ENCODE results near the gene ADARB2. TPM values are rescaled to one million over a fixed set of nuclear protein-coding genes. Genes with fewer than 3 reads are reported as not detected.
"Not testable (repeated sequence)": the region's sequence is repeated elsewhere in the genome, so short reads cannot be mapped to it uniquely, and the experiment has no call there.

ADARB2 gene
- total and polyA plus RNA-seq, 5 donors from 2014 or later, result 0.27 to 2.9 (median 0.69) TPM; not detected in 1

DNA sequence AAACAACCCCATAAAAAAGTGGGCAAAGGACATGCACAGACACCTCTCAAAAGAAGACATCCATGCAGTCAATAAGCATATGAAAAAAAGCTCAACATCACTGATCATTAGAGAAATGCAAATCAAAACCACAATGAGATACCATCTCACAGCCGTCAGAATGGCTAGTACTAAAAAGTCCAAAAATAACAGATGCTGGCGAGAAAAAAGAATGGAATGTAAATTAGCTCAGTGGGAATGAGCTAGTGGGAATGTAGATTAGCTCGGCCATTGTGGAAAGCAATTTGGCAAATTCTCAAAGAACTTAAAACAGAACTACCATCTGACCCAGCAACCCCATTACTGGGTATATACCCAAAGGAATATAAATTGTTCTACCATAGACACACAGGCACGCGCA is 394.1 kb downstream of the ADARB2 start:
- Histone ChIP-seq H3K4me3 (ENCODE audit: low read depth, low read length) (no peak overlapping the region), H3K9me3 (ENCODE audit: control insufficient read depth in 2 of 2, low read length in 2 of 2) (no peaks in the 10 kb centered on the region), H3K36me3 (ENCODE audit: control insufficient read depth, insufficient read depth, low read length) (no peaks in the 10 kb centered on the region), H3K27me3 (ENCODE audit: control insufficient read depth, insufficient read depth, low read length) (no peaks in the 10 kb centered on the region), H3K27ac (ENCODE audit: insufficient read depth, low read length, poor library complexity, severe bottlenecking) (no peak overlapping the region), H3K4me1 (ENCODE audit: control insufficient read depth, insufficient read depth, low read length, poor library complexity, severe bottlenecking) (no peaks in the 10 kb centered on the region)
- H3K4me1 Mint-ChIP-seq, result no peaks in the 10 kb centered on the region
- no peaks in the 10 kb centered on the region for H3K36me3 Mint-ChIP-seq
- ATAC-seq (ENCODE audit: low read depth in 2 of 2), result no peak
- no peaks in the 10 kb centered on the region for H3K9me3 Mint-ChIP-seq
- DNase-seq, result no peak
- no peaks in the 10 kb centered on the region for H3K27me3 Mint-ChIP-seq
- H3K27ac Mint-ChIP-seq, result no peak overlapping the region
- no peak overlapping the region for H3K4me3 Mint-ChIP-seq

DNA sequence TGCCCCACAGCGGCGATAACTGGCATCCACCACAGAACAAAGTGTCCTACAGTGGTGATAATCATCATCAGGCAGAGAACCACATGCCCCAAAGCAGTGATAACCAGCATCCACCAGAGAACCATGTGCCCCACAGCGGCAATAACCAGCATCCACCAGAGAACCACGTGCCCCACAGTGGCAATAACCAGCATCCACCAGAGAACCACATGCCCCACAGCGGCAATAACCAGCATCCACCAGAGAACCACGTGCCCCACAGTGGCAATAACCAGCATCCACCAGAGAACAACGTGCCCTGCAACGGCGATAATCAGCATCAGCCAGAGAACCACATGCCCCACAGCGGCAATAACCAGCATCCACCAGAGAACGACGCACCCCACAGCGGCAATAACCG is 396.3 kb downstream of the ADARB2 start:
- not testable (repeated sequence) for H3K27me3 Mint-ChIP-seq; H3K36me3 ChIP-seq (ENCODE audit: control insufficient read depth, insufficient read depth, low read length); H3K27ac Mint-ChIP-seq; H3K4me3 Mint-ChIP-seq; H3K27me3 ChIP-seq (ENCODE audit: control insufficient read depth, insufficient read depth, low read length); H3K27ac ChIP-seq (ENCODE audit: insufficient read depth, low read length, poor library complexity, severe bottlenecking); H3K9me3 ChIP-seq (ENCODE audit: control insufficient read depth in 2 of 2, low read length in 2 of 2); H3K36me3 Mint-ChIP-seq; H3K9me3 Mint-ChIP-seq; H3K4me1 ChIP-seq (ENCODE audit: control insufficient read depth, insufficient read depth, low read length, poor library complexity, severe bottlenecking); H3K4me3 ChIP-seq (ENCODE audit: low read depth, low read length); H3K4me1 Mint-ChIP-seq; ATAC-seq (ENCODE audit: low read depth in 2 of 2); DNase-seq

DNA sequence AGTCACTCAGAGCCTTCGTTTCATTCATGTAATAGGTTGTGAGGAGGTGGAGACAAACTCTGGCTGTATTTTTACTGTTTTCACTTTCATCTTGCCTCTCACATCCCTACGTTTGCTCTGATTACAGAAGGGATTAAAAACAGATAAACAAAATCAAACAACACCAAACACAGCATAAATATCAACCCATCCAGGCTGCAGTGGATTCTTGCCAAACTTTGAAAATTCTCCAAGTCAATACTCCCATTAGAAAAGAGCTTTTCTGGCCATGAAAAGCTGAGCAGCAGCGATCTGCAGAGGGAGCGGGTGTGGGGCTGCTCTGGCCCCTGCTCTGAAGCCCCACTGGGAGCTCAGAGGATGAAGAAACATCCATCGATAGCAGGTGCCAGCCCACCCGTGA is 397.9 kb downstream of the ADARB2 start:
- DNase-seq (no peak), ATAC-seq (ENCODE audit: low read depth in 2 of 2) (no peak)
- no peaks in the 10 kb centered on the region for H3K4me1 Mint-ChIP-seq
- no peaks in the 10 kb centered on the region for H3K27me3 Mint-ChIP-seq
- Histone ChIP-seq H3K27me3 (ENCODE audit: control insufficient read depth, insufficient read depth, low read length) (no peaks in the 10 kb centered on the region), H3K9me3 (ENCODE audit: control insufficient read depth in 2 of 2, low read length in 2 of 2) (no peaks in the 10 kb centered on the region), H3K27ac (ENCODE audit: insufficient read depth, low read length, poor library complexity, severe bottlenecking) (no peak overlapping the region), H3K4me1 (ENCODE audit: control insufficient read depth, insufficient read depth, low read length, poor library complexity, severe bottlenecking) (no peaks in the 10 kb centered on the region), H3K36me3 (ENCODE audit: control insufficient read depth, insufficient read depth, low read length) (no peaks in the 10 kb centered on the region), H3K4me3 (ENCODE audit: low read depth, low read length) (no peak overlapping the region)
- no peak overlapping the region for H3K27ac Mint-ChIP-seq
- H3K36me3 Mint-ChIP-seq, result no peaks in the 10 kb centered on the region
- H3K4me3 Mint-ChIP-seq, result no peak overlapping the region
- peaks cover 0 to 4% (median 0%) of the 10 kb centered on the region in 7 donors for H3K9me3 Mint-ChIP-seq

DNA sequence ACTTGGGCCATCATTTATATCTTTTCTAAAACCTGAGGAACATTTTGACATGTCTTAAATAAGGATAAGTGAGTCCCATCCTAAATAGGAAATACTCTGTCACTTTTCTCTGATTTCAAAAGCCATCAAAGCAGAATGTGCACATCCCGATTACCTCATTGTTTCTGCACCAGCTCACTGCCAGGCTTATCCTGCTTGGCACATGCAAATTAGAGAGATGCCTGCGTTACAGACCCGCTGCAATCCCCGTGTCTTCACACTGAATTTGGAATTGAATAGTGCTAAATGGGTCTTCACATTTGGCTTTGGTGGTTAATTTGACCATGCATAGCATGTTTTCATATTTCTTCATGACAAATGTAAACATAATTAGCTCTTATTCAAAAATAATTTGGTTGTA is 401.7 kb downstream of the ADARB2 start:
- no peaks in the 10 kb centered on the region for H3K4me1 Mint-ChIP-seq
- H3K27ac Mint-ChIP-seq, result no peak overlapping the region
- peaks cover 0 to 4% (median 0%) of the 10 kb centered on the region in 7 donors for H3K9me3 Mint-ChIP-seq

GRCh38 chr10:1333981-1334380 is 403.3 kb downstream of the ADARB2 start:
- Histone ChIP-seq H3K27ac (ENCODE audit: insufficient read depth, low read length, poor library complexity, severe bottlenecking) (no peak overlapping the region), H3K4me1 (ENCODE audit: control insufficient read depth, insufficient read depth, low read length, poor library complexity, severe bottlenecking) (no peaks in the 10 kb centered on the region), H3K27me3 (ENCODE audit: control insufficient read depth, insufficient read depth, low read length) (no peaks in the 10 kb centered on the region), H3K4me3 (ENCODE audit: low read depth, low read length) (no peak overlapping the region), H3K9me3 (ENCODE audit: control insufficient read depth in 2 of 2, low read length in 2 of 2) (no peaks in the 10 kb centered on the region), H3K36me3 (ENCODE audit: control insufficient read depth, insufficient read depth, low read length) (no peaks in the 10 kb centered on the region)
- H3K27me3 Mint-ChIP-seq, result peaks cover 4% of the 10 kb centered on the region
- peaks cover 0 to 5% (median 0%) of the 10 kb centered on the region in 7 donors for H3K9me3 Mint-ChIP-seq
- no peak for ATAC-seq (ENCODE audit: low read depth in 2 of 2)
- no peaks in the 10 kb centered on the region for H3K36me3 Mint-ChIP-seq
- no peak overlapping the region for H3K27ac Mint-ChIP-seq
- no peak for DNase-seq
- no peaks in the 10 kb centered on the region for H3K4me1 Mint-ChIP-seq
- H3K4me3 Mint-ChIP-seq, result no peak overlapping the region

More for the DNA sequence above, 401.7 kb downstream of the ADARB2 start:
- Histone ChIP-seq H3K36me3 (ENCODE audit: control insufficient read depth, insufficient read depth, low read length) (no peaks in the 10 kb centered on the region), H3K4me3 (ENCODE audit: low read depth, low read length) (no peak overlapping the region), H3K27me3 (ENCODE audit: control insufficient read depth, insufficient read depth, low read length) (no peaks in the 10 kb centered on the region), H3K4me1 (ENCODE audit: control insufficient read depth, insufficient read depth, low read length, poor library complexity, severe bottlenecking) (no peaks in the 10 kb centered on the region), H3K27ac (ENCODE audit: insufficient read depth, low read length, poor library complexity, severe bottlenecking) (no peak overlapping the region), H3K9me3 (ENCODE audit: control insufficient read depth in 2 of 2, low read length in 2 of 2) (no peaks in the 10 kb centered on the region)
- Mint-ChIP-seq H3K4me3 (no peak overlapping the region), H3K27me3 (no peaks in the 10 kb centered on the region), H3K36me3 (no peaks in the 10 kb centered on the region)
- ATAC-seq (ENCODE audit: low read depth in 2 of 2), result no peak
- DNase-seq, result no peak

- no peaks in the 10 kb centered on the region for H3K4me1 ChIP-seq (ENCODE audit: control insufficient read depth, insufficient read depth, low read length, poor library complexity, severe bottlenecking)
- H3K27me3 ChIP-seq (ENCODE audit: control insufficient read depth, insufficient read depth, low read length), result no peaks in the 10 kb centered on the region
- H3K27ac Mint-ChIP-seq, result no peak overlapping the region
- H3K36me3 ChIP-seq (ENCODE audit: control insufficient read depth, insufficient read depth, low read length), result no peaks in the 10 kb centered on the region
- H3K9me3 Mint-ChIP-seq, result peaks cover 0 to 5% (median 0%) of the 10 kb centered on the region in 7 donors
- H3K4me3 Mint-ChIP-seq, result no peak overlapping the region
- H3K9me3 ChIP-seq (ENCODE audit: control insufficient read depth in 2 of 2, low read length in 2 of 2), result no peaks in the 10 kb centered on the region
- DNase-seq (no peak), ATAC-seq (ENCODE audit: low read depth in 2 of 2) (no peak)
- no peak overlapping the region for H3K27ac ChIP-seq (ENCODE audit: insufficient read depth, low read length, poor library complexity, severe bottlenecking)
- no peaks in the 10 kb centered on the region for H3K4me1 Mint-ChIP-seq
- no peaks in the 10 kb centered on the region for H3K36me3 Mint-ChIP-seq
- no peak overlapping the region for H3K4me3 ChIP-seq (ENCODE audit: low read depth, low read length)
- peaks cover 4% of the 10 kb centered on the region for H3K27me3 Mint-ChIP-seq
Measured at GRCh38 chr10:1331560-1331959, 405.8 kb downstream of the ADARB2 start.

DNA sequence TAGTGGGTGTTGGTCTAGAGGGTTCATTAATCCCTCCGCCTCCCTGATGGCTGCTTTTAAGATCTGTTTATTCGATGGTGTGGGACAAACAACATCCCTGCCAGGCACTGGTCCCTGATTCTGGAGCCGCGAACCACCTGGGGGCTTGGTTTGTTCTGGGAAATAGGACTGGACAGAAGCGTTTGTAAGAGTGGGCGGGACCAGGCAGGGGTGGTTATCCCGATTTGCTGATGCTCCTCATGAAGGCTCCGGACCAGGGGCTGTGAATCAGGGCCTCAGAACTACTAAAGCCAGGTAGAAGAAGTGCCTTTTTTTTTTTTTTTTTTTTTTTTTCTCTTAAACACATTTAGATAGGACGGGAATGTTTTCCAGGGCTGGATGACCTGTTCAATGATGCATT is 407.7 kb downstream of the ADARB2 start:
- Mint-ChIP-seq H3K36me3 (no peaks in the 10 kb centered on the region), H3K9me3 (peaks cover 0 to 3% (median 0%) of the 10 kb centered on the region in 7 donors), H3K4me1 (peaks cover 0 to 7% (median 5%) of the 10 kb centered on the region in 4 donors), H3K4me3 (no peak overlapping the region), H3K27me3 (peaks cover 4% of the 10 kb centered on the region), H3K27ac (no peak overlapping the region)
- no peak for DNase-seq
- Histone ChIP-seq H3K9me3 (ENCODE audit: control insufficient read depth in 2 of 2, low read length in 2 of 2) (no peaks in the 10 kb centered on the region), H3K4me3 (ENCODE audit: low read depth, low read length) (no peak overlapping the region), H3K36me3 (ENCODE audit: control insufficient read depth, insufficient read depth, low read length) (no peaks in the 10 kb centered on the region), H3K27me3 (ENCODE audit: control insufficient read depth, insufficient read depth, low read length) (no peaks in the 10 kb centered on the region), H3K4me1 (ENCODE audit: control insufficient read depth, insufficient read depth, low read length, poor library complexity, severe bottlenecking) (no peaks in the 10 kb centered on the region), H3K27ac (ENCODE audit: insufficient read depth, low read length, poor library complexity, severe bottlenecking) (no peak overlapping the region)
- ATAC-seq (ENCODE audit: low read depth in 2 of 2), result no peak

- no peaks in the 10 kb centered on the region for H3K9me3 ChIP-seq (ENCODE audit: control insufficient read depth in 2 of 2, low read length in 2 of 2)
- H3K4me1 ChIP-seq (ENCODE audit: control insufficient read depth, insufficient read depth, low read length, poor library complexity, severe bottlenecking), result no peaks in the 10 kb centered on the region
- H3K36me3 ChIP-seq (ENCODE audit: control insufficient read depth, insufficient read depth, low read length), result no peaks in the 10 kb centered on the region
- peaks cover 4% of the 10 kb centered on the region for H3K27me3 Mint-ChIP-seq
- H3K27ac Mint-ChIP-seq, result no peak overlapping the region
- no peak overlapping the region for H3K4me3 ChIP-seq (ENCODE audit: low read depth, low read length)
- no peak for DNase-seq
- H3K36me3 Mint-ChIP-seq, result no peaks in the 10 kb centered on the region
- ATAC-seq (ENCODE audit: low read depth in 2 of 2), result no peak
- peaks cover 0 to 7% (median 5%) of the 10 kb centered on the region in 4 donors for H3K4me1 Mint-ChIP-seq
- peaks cover 0 to 3% (median 0%) of the 10 kb centered on the region in 7 donors for H3K9me3 Mint-ChIP-seq
- H3K4me3 Mint-ChIP-seq, result no peak overlapping the region
- H3K27ac ChIP-seq (ENCODE audit: insufficient read depth, low read length, poor library complexity, severe bottlenecking), result no peak overlapping the region
- no peaks in the 10 kb centered on the region for H3K27me3 ChIP-seq (ENCODE audit: control insufficient read depth, insufficient read depth, low read length)
Measured at GRCh38 chr10:1328981-1329614, 408.2 kb downstream of the ADARB2 start.
